ENCODE data around the gene PHACTR3.

DNA sequence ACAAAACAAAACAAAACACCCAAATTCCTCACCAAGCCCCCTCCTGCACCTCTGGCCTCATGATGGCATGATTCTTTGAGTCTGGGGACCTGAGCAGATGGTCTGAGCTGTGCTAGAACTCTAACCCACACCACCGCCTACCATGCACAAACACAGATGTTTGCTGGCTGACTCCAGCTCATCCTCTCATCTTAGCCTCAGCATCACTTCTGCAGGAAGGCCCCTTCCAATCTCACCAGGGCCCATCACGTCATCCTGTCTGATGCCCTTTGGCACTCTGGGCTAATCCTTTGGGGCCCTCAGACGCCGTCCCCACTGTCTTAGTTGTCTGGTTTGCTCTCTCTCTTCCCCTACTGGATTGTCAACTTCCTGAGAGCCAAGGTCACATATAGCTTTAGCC, 85.8 kb downstream of the PHACTR3 start:
- TF ChIP-seq CTCF (conservative IDR thresholded peaks at IDR 0.05; ENCODE audit: low read depth in 2 of 2) (no peak), EZH2 (IDR thresholded peaks at IDR 0.05; ENCODE audit: low read depth, unreplicated experiment) (no peak), POLR2AphosphoS5 (IDR thresholded peaks at IDR 0.05; ENCODE audit: low read depth) (no peak)
- TF ChIP-seq, protein P1, sequence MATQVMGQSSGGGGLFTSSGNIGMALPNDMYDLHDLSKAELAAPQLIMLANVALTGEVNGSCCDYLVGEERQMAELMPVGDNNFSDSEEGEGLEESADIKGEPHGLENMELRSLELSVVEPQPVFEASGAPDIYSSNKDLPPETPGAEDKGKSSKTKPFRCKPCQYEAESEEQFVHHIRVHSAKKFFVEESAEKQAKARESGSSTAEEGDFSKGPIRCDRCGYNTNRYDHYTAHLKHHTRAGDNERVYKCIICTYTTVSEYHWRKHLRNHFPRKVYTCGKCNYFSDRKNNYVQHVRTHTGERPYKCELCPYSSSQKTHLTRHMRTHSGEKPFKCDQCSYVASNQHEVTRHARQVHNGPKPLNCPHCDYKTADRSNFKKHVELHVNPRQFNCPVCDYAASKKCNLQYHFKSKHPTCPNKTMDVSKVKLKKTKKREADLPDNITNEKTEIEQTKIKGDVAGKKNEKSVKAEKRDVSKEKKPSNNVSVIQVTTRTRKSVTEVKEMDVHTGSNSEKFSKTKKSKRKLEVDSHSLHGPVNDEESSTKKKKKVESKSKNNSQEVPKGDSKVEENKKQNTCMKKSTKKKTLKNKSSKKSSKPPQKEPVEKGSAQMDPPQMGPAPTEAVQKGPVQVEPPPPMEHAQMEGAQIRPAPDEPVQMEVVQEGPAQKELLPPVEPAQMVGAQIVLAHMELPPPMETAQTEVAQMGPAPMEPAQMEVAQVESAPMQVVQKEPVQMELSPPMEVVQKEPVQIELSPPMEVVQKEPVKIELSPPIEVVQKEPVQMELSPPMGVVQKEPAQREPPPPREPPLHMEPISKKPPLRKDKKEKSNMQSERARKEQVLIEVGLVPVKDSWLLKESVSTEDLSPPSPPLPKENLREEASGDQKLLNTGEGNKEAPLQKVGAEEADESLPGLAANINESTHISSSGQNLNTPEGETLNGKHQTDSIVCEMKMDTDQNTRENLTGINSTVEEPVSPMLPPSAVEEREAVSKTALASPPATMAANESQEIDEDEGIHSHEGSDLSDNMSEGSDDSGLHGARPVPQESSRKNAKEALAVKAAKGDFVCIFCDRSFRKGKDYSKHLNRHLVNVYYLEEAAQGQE (IDR thresholded peaks at IDR 0.05; ENCODE audit: unreplicated experiment) = no peak
